H54 (cell line): ENCODE measurements around the gene HOXB13.

Source experiments
- DNase-seq: peaks from one replicate; pipeline ENCODE4 v3.0.0; 2011; ENCODE audit warnings: low spot score, mixed read lengths; ENCODE audit not compliant: insufficient read length
- FAIRE-seq: peaks from 3 replicates; lab custom pipeline; 2011; peaks lifted over from hg19 to GRCh38; lab: Jason Lieb, UNC
- POLR2A ChIP-seq: IDR thresholded peaks from 2 replicates; pipeline ENCODE4 v1.6.1; 2011; ENCODE audit warnings: low read depth, mild to moderate bottlenecking, low read length

Gene HOXB13

GRCh38 chr17:48738803-48739526 is 10.4 kb upstream of the HOXB13 start:
- FAIRE-seq (no peak), DNase-seq (no peak)
- no peak for TF ChIP-seq POLR2A

GRCh38 chr17:48738424-48738802 is 9.9 kb upstream of the HOXB13 start:
- DNase-seq = no peak
- FAIRE-seq = no peak

DNA sequence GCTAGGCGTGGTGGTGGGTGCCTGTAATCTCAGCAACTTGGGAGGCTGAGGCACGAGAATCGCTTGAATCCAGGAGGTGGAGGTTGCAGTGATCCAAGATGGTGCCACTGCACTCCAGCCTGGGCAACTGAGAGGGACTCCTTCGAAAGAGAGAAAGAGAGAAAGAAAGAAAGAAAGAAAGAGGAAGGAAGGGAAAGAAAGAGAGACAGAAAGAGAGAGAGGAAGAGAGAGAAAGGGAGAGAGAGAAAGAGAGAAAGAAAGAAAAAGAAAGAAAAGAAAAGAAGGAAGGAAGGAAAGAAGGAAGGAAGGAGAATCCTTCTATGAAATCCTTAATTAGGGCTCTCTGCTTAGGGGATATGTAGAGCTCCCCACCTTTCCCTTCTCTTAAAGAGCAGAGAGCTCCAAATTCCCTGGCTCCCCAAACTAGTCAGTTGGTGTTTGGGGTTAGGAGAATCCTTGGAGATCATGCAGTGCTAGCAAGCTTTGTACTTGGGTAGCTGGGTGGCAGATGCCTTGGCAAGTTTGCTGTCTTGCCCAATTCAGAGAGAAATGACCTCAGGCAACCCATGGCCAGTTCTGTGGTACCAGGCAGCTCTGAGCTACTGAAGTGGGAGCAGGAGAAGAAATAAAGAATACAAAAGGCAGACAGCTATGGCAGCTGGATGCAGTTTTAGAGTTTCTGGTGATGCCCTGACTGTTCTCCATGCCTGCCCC is 8.9 kb upstream of the HOXB13 start:
- FAIRE-seq (no peak), DNase-seq (no peak)
- TF ChIP-seq POLR2A = no peak

More at GRCh38 chr17:48738424-48738802, 9.9 kb upstream of the HOXB13 start:
- no peak for TF ChIP-seq POLR2A

DNA sequence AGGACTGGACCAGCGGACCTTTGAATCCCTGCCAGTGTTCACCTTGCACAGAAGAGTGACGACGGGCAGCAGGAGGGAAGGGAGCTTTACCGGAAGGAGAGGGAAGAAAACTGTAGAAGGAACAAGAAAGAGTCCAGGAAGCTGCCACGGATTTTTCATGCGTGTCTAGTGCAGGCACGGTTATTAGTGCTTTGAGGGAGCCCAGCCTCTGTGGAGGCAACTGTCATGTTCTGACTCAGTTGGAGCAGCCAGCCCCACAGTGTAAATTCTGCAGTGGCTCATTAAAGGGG is 6.5 kb upstream of the HOXB13 start:
- no peak for DNase-seq
- TF ChIP-seq POLR2A = no peak
- no peak for FAIRE-seq

DNA sequence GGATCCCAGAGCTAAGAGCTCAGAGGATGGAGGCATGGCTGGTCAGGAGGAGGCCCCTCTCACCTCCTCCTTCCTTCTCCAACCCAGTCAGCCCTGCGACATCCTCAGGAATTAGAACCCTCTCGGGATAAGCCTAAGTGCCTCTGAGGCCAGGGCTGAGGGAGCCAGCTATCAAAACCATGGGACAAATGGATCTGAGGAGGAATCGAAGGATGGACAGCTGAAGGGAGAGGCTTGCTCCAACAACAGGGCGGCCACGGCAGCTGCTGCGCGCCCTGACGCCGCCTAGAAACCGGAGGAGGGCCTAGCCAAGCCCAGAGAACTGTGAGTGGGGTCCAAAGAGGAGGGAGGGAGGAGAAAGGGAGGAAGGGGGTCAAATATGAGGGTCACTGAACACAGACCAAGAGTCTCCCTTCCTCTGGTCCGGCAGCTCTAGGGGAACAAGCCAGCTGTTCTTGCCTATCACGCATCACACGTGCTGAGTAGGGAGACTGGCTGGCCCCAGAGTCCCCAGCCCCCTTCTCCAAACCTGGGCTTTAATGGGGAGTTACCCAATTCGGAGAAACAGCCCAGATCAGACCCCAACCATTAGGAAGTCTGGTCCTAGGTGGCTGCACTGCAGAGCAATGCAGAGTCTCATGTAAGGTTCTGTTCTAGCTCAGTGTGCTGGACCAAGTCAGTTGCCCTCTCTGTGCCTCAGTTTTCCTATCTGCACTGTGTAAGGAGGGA is 5.9 kb upstream of the HOXB13 start:
- no peak for DNase-seq
- FAIRE-seq = no peak
- TF ChIP-seq POLR2A = no peak

GRCh38 chr17:48733632-48734328 is 5.2 kb upstream of the HOXB13 start:
- no peak for DNase-seq
- FAIRE-seq = no peak
- TF ChIP-seq POLR2A = no peak

DNA sequence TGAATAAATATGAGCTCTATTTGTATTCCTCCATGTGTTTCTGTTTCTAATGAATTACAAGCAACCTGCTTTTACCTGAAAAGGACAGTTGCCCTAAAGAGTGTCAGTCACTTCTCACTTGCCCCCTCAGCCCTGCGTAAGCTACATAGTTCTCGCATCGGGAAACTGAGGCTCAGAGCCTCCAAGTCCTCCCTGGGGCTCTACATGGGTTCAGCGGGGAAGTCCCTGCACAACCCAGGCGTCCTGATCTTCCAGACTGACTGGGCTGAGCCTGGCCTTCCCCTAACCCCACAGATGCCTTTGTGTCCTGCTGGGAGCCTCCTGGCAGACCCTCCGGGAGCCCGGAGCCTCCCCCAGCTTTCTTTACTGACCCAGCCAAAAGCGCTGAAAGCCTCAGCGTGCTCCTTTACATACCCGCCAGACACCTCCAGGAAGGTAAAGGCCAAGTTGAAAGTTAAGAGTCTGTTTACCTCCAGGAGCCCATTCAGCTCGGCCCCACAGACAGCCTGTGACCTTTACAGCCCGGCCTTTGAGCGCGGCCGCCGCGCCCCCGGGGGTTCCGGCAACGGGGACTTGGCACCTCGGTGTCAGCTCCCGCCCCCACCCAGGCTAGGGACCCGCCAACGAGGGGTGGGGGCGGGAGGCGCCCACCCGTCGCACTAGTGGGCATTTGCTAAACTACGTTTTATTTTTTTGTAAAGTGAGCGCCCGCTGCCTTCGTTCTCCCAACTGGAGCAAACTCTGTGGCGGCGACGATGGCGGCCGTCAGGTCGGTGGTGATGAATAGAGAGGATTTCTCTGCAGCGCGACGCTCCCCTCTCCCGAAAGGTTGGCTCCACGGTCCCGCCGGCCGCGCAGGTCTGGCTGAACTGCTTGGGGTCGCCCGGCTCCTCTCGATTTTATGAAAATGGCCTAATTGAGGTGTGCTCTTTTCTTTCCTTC is 4.4 kb upstream of the HOXB13 start:
- TF ChIP-seq POLR2A = no peak
- FAIRE-seq (no peak), DNase-seq (no peak)

DNA sequence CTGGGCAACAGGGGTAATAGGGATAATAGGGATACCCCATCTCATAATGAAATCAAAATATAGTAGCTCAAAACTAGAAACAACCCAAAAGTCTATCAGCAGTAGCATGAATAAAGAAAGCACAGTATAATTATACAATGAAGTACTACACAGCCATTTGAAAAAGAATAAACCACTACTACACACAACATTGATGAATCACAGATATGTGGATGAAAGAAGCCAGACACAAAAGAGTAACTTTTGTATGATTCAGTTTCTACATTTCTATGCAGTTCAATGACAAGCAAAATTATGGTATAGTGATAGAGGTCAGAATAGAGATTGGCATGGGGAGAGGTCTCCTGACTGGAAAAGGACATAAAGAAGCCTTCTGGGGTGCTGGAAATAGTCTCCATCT is 2.8 kb upstream of the HOXB13 start:
- TF ChIP-seq POLR2A = no peak
- DNase-seq (no peak), FAIRE-seq (no peak)

GRCh38 chr17:48730240-48730550 is 1.6 kb upstream of the HOXB13 start:
- no peak for FAIRE-seq
- TF ChIP-seq POLR2A = no peak
- no peak for DNase-seq

GRCh38 chr17:48729335-48730239 is 1.0 kb upstream of the HOXB13 start:
- no peak; the same call in 1 of the 2 replicates for TF ChIP-seq POLR2A
- DNase-seq (no peak), FAIRE-seq (no peak)

- FAIRE-seq = no peak
Observed at GRCh38 chr17:48727415-48728175, 955 bp downstream of the HOXB13 start.

More at GRCh38 chr17:48727415-48728175, 955 bp downstream of the HOXB13 start:
- DNase-seq = no peak
- TF ChIP-seq POLR2A = no peak
